Activated naive CD4-positive, alpha-beta T cell treated with anti-CD3 and anti-CD28 coated beads, Interleukin-2, amount 10 ng/mL, durations not matched to agents 7 days and 5 days (primary cell): ENCODE data around the gene INA.
"Not testable (repeated sequence)": the region's sequence is repeated elsewhere in the genome, so short reads cannot be mapped to it uniquely, and the experiment has no call there.

ENCODE experiments used
- CTCF ChIA-PET: fragments of 350-600 bp; sonication (Branson Sonifier 250); formaldehyde crosslinking; loops from one replicate; lab custom pipeline; 2021; ENCODE audit warnings: antibody characterized with exemption; lab: Charles Lee
- DNase-seq: peaks from one replicate; pipeline ENCODE4 v3.0.0-alpha.2; 2020
- H3K27ac Mint-ChIP-seq: one replicate; pipeline ENCODE4 v1.8.0; 2021; ENCODE audit warnings: mild to moderate bottlenecking, moderate library complexity, mixed read lengths
- H3K27me3 Mint-ChIP-seq: one replicate; pipeline ENCODE4 v1.8.0; 2021; ENCODE audit warnings: mild to moderate bottlenecking, mixed read lengths
- H3K36me3 Mint-ChIP-seq: one replicate; pipeline ENCODE4 v1.8.0; 2021; ENCODE audit warnings: mixed read lengths
- H3K4me1 Mint-ChIP-seq: one replicate; pipeline ENCODE4 v1.8.0; 2021; ENCODE audit warnings: mixed read lengths
- H3K4me3 Mint-ChIP-seq: one replicate; pipeline ENCODE4 v1.8.0; 2021; ENCODE audit warnings: mild to moderate bottlenecking, moderate library complexity, mixed read lengths
- H3K9me3 Mint-ChIP-seq: one replicate; pipeline ENCODE4 v1.8.0; 2021; ENCODE audit warnings: mixed read lengths

INA gene

DNA sequence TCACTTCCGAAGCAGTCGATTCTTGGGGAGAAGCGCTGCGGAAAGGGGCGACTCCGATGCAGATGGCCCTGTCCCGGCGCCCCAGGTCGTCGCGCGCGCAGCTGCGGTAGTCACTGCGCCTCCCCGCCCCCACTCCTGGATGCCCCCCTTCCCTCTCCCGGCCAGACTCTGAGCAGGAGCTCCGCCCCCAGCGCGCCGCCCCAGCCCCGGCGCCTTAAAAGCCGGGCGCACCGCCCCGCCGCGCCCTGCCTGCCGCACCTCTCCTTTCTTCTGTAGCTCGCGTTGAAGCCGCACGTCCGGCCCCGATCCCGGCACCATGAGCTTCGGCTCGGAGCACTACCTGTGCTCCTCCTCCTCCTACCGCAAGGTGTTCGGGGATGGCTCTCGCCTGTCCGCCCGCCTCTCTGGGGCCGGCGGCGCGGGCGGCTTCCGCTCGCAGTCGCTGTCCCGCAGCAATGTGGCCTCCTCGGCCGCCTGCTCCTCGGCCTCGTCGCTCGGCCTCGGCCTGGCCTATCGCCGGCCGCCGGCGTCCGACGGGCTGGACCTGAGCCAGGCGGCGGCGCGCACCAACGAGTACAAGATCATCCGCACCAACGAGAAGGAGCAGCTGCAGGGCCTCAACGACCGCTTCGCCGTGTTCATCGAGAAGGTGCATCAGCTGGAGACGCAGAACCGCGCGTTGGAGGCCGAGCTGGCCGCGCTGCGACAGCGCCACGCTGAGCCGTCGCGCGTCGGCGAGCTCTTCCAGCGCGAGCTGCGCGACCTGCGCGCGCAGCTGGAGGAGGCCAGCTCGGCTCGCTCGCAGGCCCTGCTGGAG, at the start of gene INA:
Gene INA, plus strand, starts transcription at position 243 of the 817 bp plus-strand sequence. Its CDS starts 74 bp downstream, at position 317.
- DNase-seq = peak; percentile 38
- CTCF ChIA-PET = interaction anchor here (0.8 to 1.1 kb wide), 4 partner anchors 14 to 360 kb away, joined by 3 to 7 read pairs (median 3); no protein-coding TSS in a partner anchor
- Mint-ChIP-seq H3K4me3 (peak within 1 kb of the TSS; percentile 43), H3K4me1 (peaks cover 12% of the 10 kb centered on the region), H3K36me3 (peaks cover 2% of the 10 kb centered on the region), H3K27me3 (peaks cover 76% of the 10 kb centered on the region), H3K27ac (no peak within 1 kb of the TSS), H3K9me3 (peaks cover 3% of the 10 kb centered on the region)

- DNase-seq = no peak
- CTCF ChIA-PET = interaction anchor here (0.5 to 1.1 kb wide), 3 partner anchors 14 to 511 kb away, joined by 3 read pairs; no protein-coding TSS in a partner anchor
Observed at GRCh38 chr10:103227416-103227815, 49.5 kb upstream of the INA start.

GRCh38 chr10:103231047-103231551, 45.8 kb upstream of the INA start:
- CTCF ChIA-PET = interaction anchor here (0.6 to 2.6 kb wide), 3 partner anchors 13 to 185 kb away, joined by 3 to 14 read pairs (median 4); no protein-coding TSS in a partner anchor
- Mint-ChIP-seq H3K9me3 (no peaks in the 10 kb centered on the region), H3K36me3 (no peaks in the 10 kb centered on the region), H3K27ac (no peak overlapping the region), H3K27me3 (peaks cover 2% of the 10 kb centered on the region), H3K4me1 (no peaks in the 10 kb centered on the region), H3K4me3 (no peak overlapping the region)
- DNase-seq = no peak

More at GRCh38 chr10:103227416-103227815, 49.5 kb upstream of the INA start:
- H3K4me1 Mint-ChIP-seq = no peaks in the 10 kb centered on the region
- H3K4me3 Mint-ChIP-seq = no peak overlapping the region
- peaks cover 12% of the 10 kb centered on the region for H3K9me3 Mint-ChIP-seq
- H3K27me3 Mint-ChIP-seq = no peaks in the 10 kb centered on the region
- H3K27ac Mint-ChIP-seq = no peak overlapping the region
- H3K36me3 Mint-ChIP-seq = no peaks in the 10 kb centered on the region

DNA sequence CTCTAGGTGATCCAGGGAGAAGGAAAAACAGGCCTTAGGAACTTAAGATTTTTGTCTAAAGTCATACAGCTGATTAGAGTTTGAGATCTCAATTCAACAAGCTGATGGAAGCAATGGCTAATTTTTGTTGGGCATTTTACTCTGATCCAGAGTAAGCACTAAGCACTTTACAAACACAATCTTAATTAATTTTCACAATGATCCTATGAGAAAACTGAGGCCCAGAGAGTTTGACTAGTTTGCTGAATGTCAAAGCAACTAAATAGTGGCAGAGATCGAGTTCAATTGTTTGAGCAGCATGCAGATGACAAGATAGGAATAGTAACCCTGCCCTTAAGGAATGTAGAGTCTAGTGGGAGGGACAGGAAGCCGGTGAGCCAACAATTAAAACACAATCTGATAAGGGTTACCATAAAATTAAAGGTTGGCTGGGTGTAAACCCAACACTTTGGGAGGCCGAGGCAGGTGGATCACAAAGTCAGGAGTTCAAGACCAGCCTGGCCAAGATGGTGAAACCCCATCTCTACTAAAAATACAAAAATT, 44.7 kb upstream of the INA start:
- no peaks in the 10 kb centered on the region for H3K36me3 Mint-ChIP-seq
- H3K4me1 Mint-ChIP-seq = no peaks in the 10 kb centered on the region
- DNase-seq = no peak
- CTCF ChIA-PET = interaction anchor here (1.0 to 2.6 kb wide), 3 partner anchors 12 to 315 kb away, joined by 3 to 14 read pairs (median 3); no protein-coding TSS in a partner anchor
- H3K27ac Mint-ChIP-seq = no peak overlapping the region
- peaks cover 4% of the 10 kb centered on the region for H3K27me3 Mint-ChIP-seq
- no peaks in the 10 kb centered on the region for H3K9me3 Mint-ChIP-seq
- no peak overlapping the region for H3K4me3 Mint-ChIP-seq

DNA sequence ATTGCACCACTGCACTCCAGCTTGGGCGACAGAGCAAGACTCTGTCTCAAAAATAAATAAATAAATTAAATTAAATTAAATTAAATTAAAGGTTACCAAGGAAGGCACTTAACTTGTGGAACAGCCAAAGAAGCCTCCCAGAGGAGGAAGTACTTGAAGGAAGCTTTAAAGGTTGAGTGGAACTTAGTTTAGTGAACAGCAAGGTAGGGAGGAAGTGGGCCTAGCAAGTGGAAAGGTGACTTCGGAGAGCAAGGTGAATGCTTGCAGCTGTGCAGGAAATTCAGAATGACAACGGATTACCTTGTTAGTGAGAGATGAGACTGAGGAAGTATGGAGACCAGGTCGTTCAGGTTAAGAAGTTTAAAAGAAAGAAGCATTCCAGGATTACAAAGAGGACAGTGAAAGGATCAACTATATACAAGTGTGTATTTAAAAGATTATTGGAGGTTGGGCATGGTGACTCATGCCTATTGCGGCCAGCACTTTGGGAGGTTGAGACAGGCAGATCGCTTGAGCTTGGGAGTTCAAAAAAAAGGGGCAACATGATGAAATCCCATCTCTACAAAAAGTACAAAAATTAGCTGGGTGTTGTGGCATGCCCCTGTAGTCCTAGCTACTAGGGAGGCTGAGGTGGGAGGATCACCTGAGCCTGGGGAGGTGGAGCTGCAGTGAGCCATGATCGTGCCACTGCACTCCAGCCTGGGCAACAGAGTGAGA, 44.0 kb upstream of the INA start:
- H3K4me1 Mint-ChIP-seq = no peaks in the 10 kb centered on the region
- no peaks in the 10 kb centered on the region for H3K36me3 Mint-ChIP-seq
- no peak for DNase-seq
- CTCF ChIA-PET = interaction anchor here (1.0 to 2.6 kb wide), 2 partner anchors 11 to 316 kb away, joined by 3 to 14 read pairs; no protein-coding TSS in a partner anchor
- no peak overlapping the region for H3K4me3 Mint-ChIP-seq
- H3K9me3 Mint-ChIP-seq = no peaks in the 10 kb centered on the region
- peaks cover 4% of the 10 kb centered on the region for H3K27me3 Mint-ChIP-seq
- H3K27ac Mint-ChIP-seq = no peak overlapping the region

DNA sequence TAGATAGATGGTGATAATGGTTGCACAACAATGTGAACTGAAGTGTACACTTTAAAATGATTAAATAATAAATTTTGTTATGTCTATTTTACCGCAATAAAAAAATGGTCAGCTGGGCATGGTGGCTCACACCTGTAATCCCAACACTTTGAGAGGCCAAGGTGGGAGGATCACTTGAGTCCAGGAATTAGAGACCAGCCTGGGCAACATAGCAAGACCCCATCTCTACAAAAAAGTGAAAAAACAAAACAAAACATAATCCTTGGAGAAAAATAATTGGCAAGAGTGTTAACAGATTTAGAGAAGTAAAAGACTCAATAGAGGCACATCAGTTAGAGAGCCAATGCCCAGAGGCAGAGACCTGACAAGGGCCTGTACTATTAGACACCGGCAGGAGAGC, 41.2 kb upstream of the INA start:
- H3K36me3 Mint-ChIP-seq = no peaks in the 10 kb centered on the region
- peaks cover 7% of the 10 kb centered on the region for H3K4me1 Mint-ChIP-seq
- DNase-seq = no peak
- CTCF ChIA-PET = no interaction called here
- H3K9me3 Mint-ChIP-seq = no peaks in the 10 kb centered on the region
- peaks cover 4% of the 10 kb centered on the region for H3K27me3 Mint-ChIP-seq
- no peak overlapping the region for H3K4me3 Mint-ChIP-seq
- H3K27ac Mint-ChIP-seq = no peak overlapping the region

GRCh38 chr10:103238506-103239252, 38.3 kb upstream of the INA start:
- CTCF ChIA-PET = interaction anchor here (0.6 to 1.0 kb wide), 5 partner anchors 39 to 321 kb away, joined by 3 to 4 read pairs (median 3); partner anchors contain the start of gene CNNM2
- H3K4me1 Mint-ChIP-seq = peaks cover 19% of the 10 kb centered on the region
- H3K27me3 Mint-ChIP-seq = peaks cover 4% of the 10 kb centered on the region
- DNase-seq = no peak
- no peak overlapping the region for H3K27ac Mint-ChIP-seq
- no peaks in the 10 kb centered on the region for H3K36me3 Mint-ChIP-seq
- H3K9me3 Mint-ChIP-seq = no peaks in the 10 kb centered on the region
- H3K4me3 Mint-ChIP-seq = no peak overlapping the region

- H3K27me3 Mint-ChIP-seq = peaks cover 7% of the 10 kb centered on the region
- peak; percentile 27 for DNase-seq
- H3K4me3 Mint-ChIP-seq = no peak overlapping the region
- CTCF ChIA-PET = interaction anchor here (0.6 to 2.4 kb wide), 7 partner anchors 14 to 324 kb away, joined by 3 to 13 read pairs (median 3); partner anchors contain the start of genes CNNM2 and INA
- H3K36me3 Mint-ChIP-seq = no peaks in the 10 kb centered on the region
- peaks cover 21% of the 10 kb centered on the region for H3K4me1 Mint-ChIP-seq
- H3K27ac Mint-ChIP-seq = no peak overlapping the region
- H3K9me3 Mint-ChIP-seq = no peaks in the 10 kb centered on the region
Observed at GRCh38 chr10:103241262-103242011, 35.5 kb upstream of the INA start.

DNA sequence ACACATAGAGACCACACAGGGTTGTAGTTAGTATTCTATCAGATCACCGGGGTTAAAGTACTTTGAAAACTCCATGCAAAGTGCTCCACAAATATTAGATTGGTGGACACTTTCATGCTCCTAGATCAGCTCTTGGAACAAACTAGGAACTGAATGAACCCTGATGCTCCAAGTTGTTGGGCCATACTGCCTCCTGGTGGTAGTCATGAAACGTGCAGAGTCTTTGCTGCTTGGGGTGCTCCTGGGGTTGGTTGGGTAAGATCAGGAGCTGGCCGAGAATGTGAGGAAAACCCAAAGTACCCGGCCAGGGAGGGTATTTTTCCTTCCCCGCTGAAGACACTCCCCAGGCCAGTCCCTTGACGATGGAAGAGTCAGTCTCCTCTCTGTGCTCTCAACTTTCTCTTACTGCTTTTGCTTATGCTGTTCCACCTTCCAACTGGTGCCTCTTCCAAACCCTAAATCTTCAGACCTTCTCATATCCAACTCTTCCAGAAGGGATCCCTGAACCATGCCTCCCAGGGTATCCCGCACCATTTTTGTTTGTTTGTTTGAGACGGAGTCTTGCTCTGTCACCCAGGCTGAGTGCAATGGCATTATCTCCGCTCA, 32.2 kb upstream of the INA start:
- CTCF ChIA-PET = interaction anchor here (0.6 to 2.8 kb wide), 38 partner anchors 10 to 508 kb away, joined by 3 to 30 read pairs (median 4); partner anchors contain the start of genes CNNM2 and CYP17A1
- H3K36me3 Mint-ChIP-seq = no peaks in the 10 kb centered on the region
- no peak overlapping the region for H3K4me3 Mint-ChIP-seq
- peaks cover 7% of the 10 kb centered on the region for H3K27me3 Mint-ChIP-seq
- H3K4me1 Mint-ChIP-seq = peaks cover 21% of the 10 kb centered on the region
- peak; percentile 76 for DNase-seq
- no peak overlapping the region for H3K27ac Mint-ChIP-seq
- no peaks in the 10 kb centered on the region for H3K9me3 Mint-ChIP-seq

- H3K4me3 Mint-ChIP-seq, H3K9me3 Mint-ChIP-seq, H3K27ac Mint-ChIP-seq, H3K36me3 Mint-ChIP-seq, DNase-seq: not testable (repeated sequence)
- H3K4me1 Mint-ChIP-seq = peaks cover 17% of the 10 kb centered on the region
- peaks cover 14% of the 10 kb centered on the region for H3K27me3 Mint-ChIP-seq
- CTCF ChIA-PET = interaction anchor here (1.5 to 2.8 kb wide), 6 partner anchors 124 to 409 kb away, joined by 3 to 21 read pairs (median 8); partner anchors contain the start of gene CYP17A1
Observed at GRCh38 chr10:103245587-103245986, 31.4 kb upstream of the INA start, which contains the start of gene RPEL1. Gene RPEL1 (plus strand): TSS chr10:103245887. CDS start chr10:103245997, 110 bp downstream.

- Mint-ChIP-seq H3K27me3 (peaks cover 14% of the 10 kb centered on the region), H3K36me3 (peaks cover 2% of the 10 kb centered on the region), H3K27ac (no peak overlapping the region), H3K9me3 (peaks cover 4% of the 10 kb centered on the region), H3K4me1 (peaks cover 12% of the 10 kb centered on the region), H3K4me3 (no peak overlapping the region)
- DNase-seq = no peak
- CTCF ChIA-PET = interaction anchor here (0.7 to 2.8 kb wide), 5 partner anchors 176 to 411 kb away, joined by 3 to 18 read pairs (median 4); partner anchors contain the start of gene CNNM2
Observed at GRCh38 chr10:103246324-103246723, 30.6 kb upstream of the INA start.

- H3K4me1 Mint-ChIP-seq = peaks cover 3% of the 10 kb centered on the region
- peaks cover 22% of the 10 kb centered on the region for H3K27me3 Mint-ChIP-seq
- no peak overlapping the region for H3K27ac Mint-ChIP-seq
- DNase-seq = no peak
- peaks cover 5% of the 10 kb centered on the region for H3K36me3 Mint-ChIP-seq
- H3K4me3 Mint-ChIP-seq = no peak overlapping the region
- CTCF ChIA-PET = interaction anchor here (1.3 kb wide), 1 partner anchor 9 kb away, joined by 10 read pairs; no protein-coding TSS in a partner anchor
- H3K9me3 Mint-ChIP-seq = peaks cover 10% of the 10 kb centered on the region
Observed at GRCh38 chr10:103254113-103254512, 22.8 kb upstream of the INA start.
